HEK293 (cell line): ENCODE data around the gene MTA3.

ENCODE experiments used
- CTCF ChIA-PET: fragments of 350-600 bp; formaldehyde crosslinking; extraction: SDS; loops from one replicate; lab custom pipeline; 2021; ENCODE audit warnings: antibody characterized with exemption; lab: Yijun Ruan, JAX
- POLR2A ChIA-PET: fragments of 300-600 bp; formaldehyde crosslinking; extraction: SDS; loops from one replicate; lab custom pipeline; 2020; ENCODE audit warnings: antibody characterized with exemption, inconsistent platforms; lab: Yijun Ruan, JAX
- H3K27ac ChIP-seq: fragments of 200-500 bp; sonication (Bioruptor generic); 2 replicates; pipeline ENCODE4 v1.5.1; 2014; ENCODE audit warnings: low read depth, low read length, control low read depth, inconsistent platforms; ENCODE audit errors: extremely low read depth
- H3K36me3 ChIP-seq, 2 experiments: fragments of 200-500 bp in 1 of 2; sonication (Bioruptor generic) in 1 of 2; 1 replicate in 1 of 2; 2 replicates in 1 of 2; pipeline ENCODE4 v1.5.1; 2014 to 2017; ENCODE audit warnings: inconsistent platforms in 2 of 2, low read length in 2 of 2; ENCODE audit not compliant: control insufficient read depth in 2 of 2, insufficient read depth in 1 of 2
- H3K4me1 ChIP-seq: fragments of 200-500 bp; sonication (Bioruptor generic); 2 replicates; pipeline ENCODE4 v1.5.1; 2014; ENCODE audit warnings: mild to moderate bottlenecking, low read length, inconsistent platforms; ENCODE audit not compliant: control insufficient read depth, insufficient read depth
- H3K4me3 ChIP-seq: 2 replicates; pipeline ENCODE4 v1.5.1; 2011; ENCODE audit warnings: low read depth, mild to moderate bottlenecking, control low read depth, low read length, moderate library complexity
- H3K9me3 ChIP-seq: fragments of 200-500 bp; sonication (Bioruptor generic); 2 replicates; pipeline ENCODE4 v1.5.1; 2014; ENCODE audit warnings: low read depth, low read length, inconsistent platforms; ENCODE audit not compliant: control insufficient read depth, insufficient read depth
- GLIS1 ChIP-seq: fragments of 450-650 bp; formaldehyde crosslinking; IDR thresholded peaks from 2 replicates; pipeline ENCODE4 v1.5.1; 2016; ENCODE audit warnings: missing biosample characterization, missing genetic modification characterization
- IKZF3 ChIP-seq: fragments of 450-650 bp; IDR thresholded peaks from 2 replicates; pipeline ENCODE4 v1.5.0; 2018; ENCODE audit warnings: missing biosample characterization, mild to moderate bottlenecking, missing genetic modification characterization, moderate library complexity
- KLF1 ChIP-seq: fragments of 450-650 bp; formaldehyde crosslinking; IDR thresholded peaks from 2 replicates; pipeline ENCODE4 v1.5.1; 2016; ENCODE audit warnings: missing biosample characterization, missing genetic modification characterization
- MEIS1 ChIP-seq: sonication (generic); formaldehyde crosslinking; IDR thresholded peaks from 2 replicates; pipeline ENCODE4 v1.8.1; 2022; ENCODE audit warnings: missing genetic modification reagents, mild to moderate bottlenecking, borderline replicate concordance
- ZNF175 ChIP-seq: fragments of 450-650 bp; formaldehyde crosslinking; IDR thresholded peaks from 2 replicates; pipeline ENCODE4 v1.5.1; 2016; ENCODE audit warnings: missing biosample characterization, missing genetic modification characterization
- ZNF248 ChIP-seq: fragments of 450-650 bp; formaldehyde crosslinking; IDR thresholded peaks from 2 replicates; pipeline ENCODE4 v1.5.1; 2017; ENCODE audit warnings: missing biosample characterization, missing genetic modification characterization
- ZNF335 ChIP-seq: fragments of 450-650 bp; formaldehyde crosslinking; conservative IDR thresholded peaks from 2 replicates; pipeline ENCODE4 v1.5.1; 2016; ENCODE audit warnings: missing biosample characterization, missing genetic modification characterization
- ZNF37A ChIP-seq: fragments of 450-650 bp; IDR thresholded peaks from 2 replicates; pipeline ENCODE4 v1.5.1; 2018; ENCODE audit warnings: missing biosample characterization, missing genetic modification characterization
- ZNF394 ChIP-seq: fragments of 450-650 bp; formaldehyde crosslinking; IDR thresholded peaks from 2 replicates; pipeline ENCODE4 v1.5.1; 2016; ENCODE audit warnings: missing biosample characterization, missing genetic modification characterization, mild to moderate bottlenecking, moderate library complexity, borderline replicate concordance
- ZNF555 ChIP-seq: fragments of 450-650 bp; formaldehyde crosslinking; conservative IDR thresholded peaks from 2 replicates; pipeline ENCODE4 v1.5.1; 2017; ENCODE audit warnings: missing biosample characterization, mild to moderate bottlenecking, missing genetic modification characterization, inconsistent platforms
- ZNF791 ChIP-seq: fragments of 450-650 bp; formaldehyde crosslinking; IDR thresholded peaks from 2 replicates; pipeline ENCODE4 v1.5.1; 2016; ENCODE audit warnings: missing biosample characterization, missing genetic modification characterization
- TF ChIP-seq, protein P1 (sequence below): fragments of 450-650 bp; formaldehyde crosslinking; IDR thresholded peaks from 2 replicates; pipeline ENCODE4 v1.5.1; 2016; ENCODE audit warnings: missing biosample characterization, missing genetic modification characterization, borderline replicate concordance
- TF ChIP-seq, protein P2 (sequence below): fragments of 450-650 bp; formaldehyde crosslinking; IDR thresholded peaks from 2 replicates; pipeline ENCODE4 v1.5.1; 2016; ENCODE audit warnings: missing biosample characterization, missing genetic modification characterization, borderline replicate concordance
- TF ChIP-seq, protein P3 (sequence below): fragments of 450-650 bp; formaldehyde crosslinking; IDR thresholded peaks from 2 replicates; pipeline ENCODE4 v1.5.1; 2017; ENCODE audit warnings: missing biosample characterization, missing genetic modification characterization

MTA3 gene

DNA sequence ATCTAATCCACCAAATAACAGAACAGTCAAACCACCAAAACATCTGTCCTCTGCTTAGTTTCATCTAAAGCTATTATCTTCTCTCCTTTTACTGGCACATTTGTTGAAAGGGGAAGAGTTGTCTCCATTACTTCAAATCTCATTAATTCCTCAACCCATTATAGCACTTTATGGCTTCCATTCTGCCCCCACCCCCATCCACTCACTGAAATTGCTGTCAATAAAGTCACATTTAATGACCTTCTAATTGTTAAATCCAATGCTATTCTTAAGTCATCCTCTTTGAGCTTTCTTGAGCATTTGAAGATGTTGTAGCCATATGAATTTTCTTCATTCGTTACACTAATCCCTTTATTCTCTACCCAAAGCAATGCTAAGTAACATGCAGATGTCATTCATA, 190.3 kb downstream of the MTA3 start:
- Histone ChIP-seq H3K36me3 (peaks cover 0 to 10% of the 10 kb centered on the region in 2 experiments; a peak in 1 of 3 replicates), H3K4me1 (no peaks in the 10 kb centered on the region), H3K9me3 (no peaks in the 10 kb centered on the region)
- CTCF ChIA-PET: no interaction called here
- TF ChIP-seq ZNF791 (tag by site-specific recombination) (no peak), GLIS1 (tag by site-specific recombination) (no peak), ZNF335 (tag by site-specific recombination) (no peak), ZNF248 (tag by site-specific recombination) (no peak), ZNF175 (tag by site-specific recombination) (no peak)
- TF ChIP-seq, all 188 proteins: peak for 0
- no peak overlapping the region for H3K4me3 ChIP-seq
- POLR2A ChIA-PET: no interaction called here
- no peak overlapping the region for H3K27ac ChIP-seq

DNA sequence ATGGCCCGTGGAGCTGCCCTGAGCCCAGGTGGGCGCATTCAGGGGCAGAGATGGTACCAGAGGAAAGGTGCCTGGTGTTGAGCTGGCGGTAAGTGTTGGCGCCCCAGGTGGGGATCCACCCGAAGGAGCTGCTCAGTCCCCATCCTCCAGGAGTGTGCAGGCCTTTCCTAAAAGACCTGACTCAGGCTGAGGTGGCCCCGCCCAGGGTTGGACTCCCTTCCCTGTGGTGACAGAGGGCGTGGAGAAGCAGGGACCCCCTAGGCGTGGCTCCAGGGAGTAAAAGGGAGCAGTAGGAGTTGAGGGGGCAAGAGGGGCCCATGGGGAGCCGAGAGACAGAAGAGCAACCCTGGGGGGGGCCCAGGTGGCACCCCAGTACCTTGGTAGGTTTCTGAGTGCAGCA, 193.1 kb downstream of the MTA3 start:
- peak; percentile 87 for TF ChIP-seq KLF1
- no peak for TF ChIP-seq ZNF394 (tag by site-specific recombination)
- H3K36me3 ChIP-seq: no peaks in the 10 kb centered on the region
- no peak overlapping the region for H3K27ac ChIP-seq
- H3K4me1 ChIP-seq: no peaks in the 10 kb centered on the region
- ChIA-PET CTCF (no interaction called here), POLR2A (no interaction called here)
- no peak overlapping the region for H3K4me3 ChIP-seq
- no peaks in the 10 kb centered on the region for H3K9me3 ChIP-seq

DNA sequence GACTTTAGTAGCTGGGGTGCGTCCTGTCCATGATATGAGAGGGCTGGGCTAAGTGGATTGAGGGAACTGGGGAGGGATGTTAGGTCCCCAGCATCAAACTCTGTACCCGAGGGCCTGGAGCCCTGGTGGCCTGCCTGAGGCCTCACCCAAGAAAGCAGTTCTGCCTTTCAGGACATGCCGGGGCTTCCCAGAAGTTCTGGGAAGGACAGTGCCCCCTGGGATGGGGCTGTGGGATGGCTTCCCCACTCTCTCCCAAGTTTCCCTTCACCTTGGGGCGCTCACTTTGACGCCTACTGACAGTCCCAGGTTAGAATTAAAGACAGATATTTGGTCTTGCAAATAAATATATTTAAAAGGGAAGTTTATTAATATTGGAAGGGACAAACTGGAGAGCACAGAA, 193.7 kb downstream of the MTA3 start:
- no peak overlapping the region for H3K27ac ChIP-seq

More for the DNA sequence above, 193.7 kb downstream of the MTA3 start:
- ChIA-PET CTCF (no interaction called here), POLR2A (no interaction called here)
- Histone ChIP-seq H3K36me3 (no peaks in the 10 kb centered on the region), H3K4me3 (no peak overlapping the region), H3K9me3 (no peaks in the 10 kb centered on the region), H3K4me1 (no peaks in the 10 kb centered on the region)
- TF ChIP-seq, protein P1, sequence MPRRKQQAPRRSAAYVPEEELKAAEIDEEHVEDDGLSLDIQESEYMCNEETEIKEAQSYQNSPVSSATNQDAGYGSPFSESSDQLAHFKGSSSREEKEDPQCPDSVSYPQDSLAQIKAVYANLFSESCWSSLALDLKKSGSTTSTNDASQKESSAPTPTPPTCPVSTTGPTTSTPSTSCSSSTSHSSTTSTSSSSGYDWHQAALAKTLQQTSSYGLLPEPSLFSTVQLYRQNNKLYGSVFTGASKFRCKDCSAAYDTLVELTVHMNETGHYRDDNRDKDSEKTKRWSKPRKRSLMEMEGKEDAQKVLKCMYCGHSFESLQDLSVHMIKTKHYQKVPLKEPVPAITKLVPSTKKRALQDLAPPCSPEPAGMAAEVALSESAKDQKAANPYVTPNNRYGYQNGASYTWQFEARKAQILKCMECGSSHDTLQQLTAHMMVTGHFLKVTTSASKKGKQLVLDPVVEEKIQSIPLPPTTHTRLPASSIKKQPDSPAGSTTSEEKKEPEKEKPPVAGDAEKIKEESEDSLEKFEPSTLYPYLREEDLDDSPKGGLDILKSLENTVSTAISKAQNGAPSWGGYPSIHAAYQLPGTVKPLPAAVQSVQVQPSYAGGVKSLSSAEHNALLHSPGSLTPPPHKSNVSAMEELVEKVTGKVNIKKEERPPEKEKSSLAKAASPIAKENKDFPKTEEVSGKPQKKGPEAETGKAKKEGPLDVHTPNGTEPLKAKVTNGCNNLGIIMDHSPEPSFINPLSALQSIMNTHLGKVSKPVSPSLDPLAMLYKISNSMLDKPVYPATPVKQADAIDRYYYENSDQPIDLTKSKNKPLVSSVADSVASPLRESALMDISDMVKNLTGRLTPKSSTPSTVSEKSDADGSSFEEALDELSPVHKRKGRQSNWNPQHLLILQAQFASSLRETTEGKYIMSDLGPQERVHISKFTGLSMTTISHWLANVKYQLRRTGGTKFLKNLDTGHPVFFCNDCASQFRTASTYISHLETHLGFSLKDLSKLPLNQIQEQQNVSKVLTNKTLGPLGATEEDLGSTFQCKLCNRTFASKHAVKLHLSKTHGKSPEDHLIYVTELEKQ (tag by site-specific recombination): no peak
- TF ChIP-seq MEIS1 (CRISPR knock-in tag) (no peak), ZNF37A (no peak), ZNF555 (no peak), IKZF3 (tag by site-specific recombination) (no peak)
- TF ChIP-seq, protein P2, sequence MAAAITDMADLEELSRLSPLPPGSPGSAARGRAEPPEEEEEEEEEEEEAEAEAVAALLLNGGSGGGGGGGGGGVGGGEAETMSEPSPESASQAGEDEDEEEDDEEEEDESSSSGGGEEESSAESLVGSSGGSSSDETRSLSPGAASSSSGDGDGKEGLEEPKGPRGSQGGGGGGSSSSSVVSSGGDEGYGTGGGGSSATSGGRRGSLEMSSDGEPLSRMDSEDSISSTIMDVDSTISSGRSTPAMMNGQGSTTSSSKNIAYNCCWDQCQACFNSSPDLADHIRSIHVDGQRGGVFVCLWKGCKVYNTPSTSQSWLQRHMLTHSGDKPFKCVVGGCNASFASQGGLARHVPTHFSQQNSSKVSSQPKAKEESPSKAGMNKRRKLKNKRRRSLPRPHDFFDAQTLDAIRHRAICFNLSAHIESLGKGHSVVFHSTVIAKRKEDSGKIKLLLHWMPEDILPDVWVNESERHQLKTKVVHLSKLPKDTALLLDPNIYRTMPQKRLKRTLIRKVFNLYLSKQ (tag by site-specific recombination): no peak
- TF ChIP-seq, protein P3, sequence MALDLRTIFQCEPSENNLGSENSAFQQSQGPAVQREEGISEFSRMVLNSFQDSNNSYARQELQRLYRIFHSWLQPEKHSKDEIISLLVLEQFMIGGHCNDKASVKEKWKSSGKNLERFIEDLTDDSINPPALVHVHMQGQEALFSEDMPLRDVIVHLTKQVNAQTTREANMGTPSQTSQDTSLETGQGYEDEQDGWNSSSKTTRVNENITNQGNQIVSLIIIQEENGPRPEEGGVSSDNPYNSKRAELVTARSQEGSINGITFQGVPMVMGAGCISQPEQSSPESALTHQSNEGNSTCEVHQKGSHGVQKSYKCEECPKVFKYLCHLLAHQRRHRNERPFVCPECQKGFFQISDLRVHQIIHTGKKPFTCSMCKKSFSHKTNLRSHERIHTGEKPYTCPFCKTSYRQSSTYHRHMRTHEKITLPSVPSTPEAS (tag by site-specific recombination): no peak
